ENCODE data around the gene DDX46.

DDX46 gene

DNA sequence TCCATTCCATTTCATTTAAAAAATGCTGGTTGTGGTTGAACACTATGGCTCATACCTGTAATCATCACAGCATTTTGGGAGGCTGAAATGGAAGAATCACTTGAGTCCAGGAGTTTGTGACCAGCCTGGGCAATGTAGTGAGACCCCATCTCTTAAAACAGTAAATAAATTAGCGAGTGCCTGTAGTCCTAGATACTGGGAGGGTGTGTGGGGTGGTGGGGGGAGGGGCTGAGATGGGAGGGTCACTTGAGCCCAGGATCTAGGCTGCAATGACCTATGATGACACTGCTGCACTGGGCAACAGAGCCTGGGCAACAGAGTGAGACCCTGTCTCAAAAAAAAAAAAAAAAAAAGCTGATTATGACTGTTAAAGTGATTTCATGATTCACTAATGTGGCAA, 29.1 kb downstream of the DDX46 start:
- Histone ChIP-seq H3K27me3 (ENCODE audit: control insufficient read depth, insufficient read depth, low read length) (no peaks in the 10 kb centered on the region), H3K9me3 (ENCODE audit: control insufficient read depth, insufficient read depth, low read length) (no peaks in the 10 kb centered on the region), H3K9ac (ENCODE audit: low read depth, low read length) (no peak overlapping the region), H3K27ac (ENCODE audit: low read depth, low read length) (no peak overlapping the region), H3K4me1 (ENCODE audit: control insufficient read depth, insufficient read depth, low read length) (peaks cover 7% of the 10 kb centered on the region; the same call in 1 of the 2 replicates), H3K36me3 (ENCODE audit: control insufficient read depth, insufficient read depth, low read length) (peaks cover 100% of the 10 kb centered on the region), H3K4me3 (ENCODE audit: low read depth, low read length) (no peak overlapping the region)

DNA sequence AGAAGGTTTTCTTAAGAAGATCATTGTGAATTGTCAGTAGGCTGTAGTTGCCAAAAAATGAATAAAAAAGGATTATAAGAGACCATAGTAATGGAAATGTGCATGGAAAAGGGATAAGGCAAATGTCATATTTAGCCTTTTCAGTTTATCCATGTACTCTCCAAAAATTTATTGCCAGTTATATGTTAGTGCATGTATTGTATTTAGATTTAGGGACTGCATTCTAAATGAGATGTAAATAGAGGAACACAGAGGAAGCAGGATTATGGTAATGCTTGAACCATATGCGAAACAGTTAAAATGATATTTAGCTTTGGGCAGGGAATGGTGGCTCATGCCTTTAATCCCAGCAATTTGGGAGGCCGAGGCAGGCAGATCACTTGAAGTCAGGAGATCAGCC, 33.0 kb downstream of the DDX46 start:
- H3K36me3 ChIP-seq (ENCODE audit: control insufficient read depth, insufficient read depth, low read length) = peaks cover 100% of the 10 kb centered on the region
- no peak overlapping the region for H3K27ac ChIP-seq (ENCODE audit: low read depth, low read length)
- H3K9ac ChIP-seq (ENCODE audit: low read depth, low read length) = no peak overlapping the region
- no peaks in the 10 kb centered on the region for H3K9me3 ChIP-seq (ENCODE audit: control insufficient read depth, insufficient read depth, low read length)
- H3K4me1 ChIP-seq (ENCODE audit: control insufficient read depth, insufficient read depth, low read length) = no peaks in the 10 kb centered on the region
- H3K4me3 ChIP-seq (ENCODE audit: low read depth, low read length) = no peak overlapping the region
- H3K27me3 ChIP-seq (ENCODE audit: control insufficient read depth, insufficient read depth, low read length) = no peaks in the 10 kb centered on the region

GRCh38 chr5:134792286-134792685, 33.7 kb downstream of the DDX46 start:
- H3K27me3 ChIP-seq (ENCODE audit: control insufficient read depth, insufficient read depth, low read length) = no peaks in the 10 kb centered on the region
- peaks cover 97% of the 10 kb centered on the region for H3K36me3 ChIP-seq (ENCODE audit: control insufficient read depth, insufficient read depth, low read length)

DNA sequence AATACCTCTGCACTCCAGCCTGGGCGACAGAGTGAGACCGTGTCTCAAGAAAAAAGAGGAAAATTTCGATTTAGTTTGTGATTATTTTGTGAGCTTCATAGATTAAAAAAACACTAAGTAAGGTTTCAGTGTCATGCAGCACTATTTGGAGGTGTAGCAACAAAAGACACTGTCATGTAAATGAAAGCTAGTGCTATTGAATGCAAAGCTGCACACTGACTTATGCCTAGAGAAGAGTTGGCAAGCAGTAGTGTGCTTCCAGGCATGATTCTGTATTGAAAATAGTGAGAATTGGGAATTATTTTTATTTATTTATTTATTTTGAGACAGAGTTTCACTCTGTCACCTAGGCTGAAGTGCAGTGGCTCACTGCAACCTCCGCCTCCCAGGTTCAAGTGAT, 34.5 kb downstream of the DDX46 start:
- Histone ChIP-seq H3K9me3 (ENCODE audit: control insufficient read depth, insufficient read depth, low read length) (no peaks in the 10 kb centered on the region), H3K36me3 (ENCODE audit: control insufficient read depth, insufficient read depth, low read length) (peaks cover 97% of the 10 kb centered on the region), H3K4me3 (ENCODE audit: low read depth, low read length) (no peak overlapping the region), H3K27ac (ENCODE audit: low read depth, low read length) (no peak overlapping the region), H3K4me1 (ENCODE audit: control insufficient read depth, insufficient read depth, low read length) (no peaks in the 10 kb centered on the region), H3K27me3 (ENCODE audit: control insufficient read depth, insufficient read depth, low read length) (no peaks in the 10 kb centered on the region), H3K9ac (ENCODE audit: low read depth, low read length) (no peak overlapping the region)

More at GRCh38 chr5:134792286-134792685, 33.7 kb downstream of the DDX46 start:
- Histone ChIP-seq H3K27ac (ENCODE audit: low read depth, low read length) (no peak overlapping the region), H3K4me3 (ENCODE audit: low read depth, low read length) (no peak overlapping the region), H3K4me1 (ENCODE audit: control insufficient read depth, insufficient read depth, low read length) (no peaks in the 10 kb centered on the region), H3K9me3 (ENCODE audit: control insufficient read depth, insufficient read depth, low read length) (no peaks in the 10 kb centered on the region), H3K9ac (ENCODE audit: low read depth, low read length) (no peak overlapping the region)

- Histone ChIP-seq H3K4me1 (ENCODE audit: control insufficient read depth, insufficient read depth, low read length) (no peaks in the 10 kb centered on the region), H3K27ac (ENCODE audit: low read depth, low read length) (no peak overlapping the region), H3K9ac (ENCODE audit: low read depth, low read length) (no peak overlapping the region), H3K9me3 (ENCODE audit: control insufficient read depth, insufficient read depth, low read length) (no peaks in the 10 kb centered on the region), H3K27me3 (ENCODE audit: control insufficient read depth, insufficient read depth, low read length) (no peaks in the 10 kb centered on the region), H3K36me3 (ENCODE audit: control insufficient read depth, insufficient read depth, low read length) (peaks cover 97% of the 10 kb centered on the region), H3K4me3 (ENCODE audit: low read depth, low read length) (no peak overlapping the region)
Measured at GRCh38 chr5:134794082-134794481, 35.5 kb downstream of the DDX46 start.

DNA sequence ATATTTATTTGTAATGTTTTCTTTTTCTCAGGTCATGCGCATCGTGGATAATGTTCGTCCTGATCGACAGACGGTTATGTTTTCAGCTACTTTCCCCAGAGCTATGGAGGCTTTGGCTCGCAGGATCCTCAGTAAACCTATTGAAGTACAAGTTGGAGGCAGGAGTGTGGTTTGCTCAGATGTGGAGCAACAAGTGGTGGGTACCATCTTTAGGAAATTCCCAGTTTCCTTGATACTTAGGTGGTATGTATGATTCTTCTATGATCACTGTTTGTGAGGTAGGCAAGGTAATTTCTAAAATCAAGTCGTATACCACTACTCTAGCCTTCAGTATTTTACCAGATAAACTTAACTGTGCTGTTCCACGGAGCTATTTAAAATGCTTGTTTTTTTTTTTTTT, 36.2 kb downstream of the DDX46 start:
- Histone ChIP-seq H3K4me3 (ENCODE audit: low read depth, low read length) (no peak overlapping the region), H3K36me3 (ENCODE audit: control insufficient read depth, insufficient read depth, low read length) (peaks cover 96% of the 10 kb centered on the region), H3K27ac (ENCODE audit: low read depth, low read length) (no peak overlapping the region), H3K9me3 (ENCODE audit: control insufficient read depth, insufficient read depth, low read length) (no peaks in the 10 kb centered on the region), H3K4me1 (ENCODE audit: control insufficient read depth, insufficient read depth, low read length) (no peaks in the 10 kb centered on the region), H3K9ac (ENCODE audit: low read depth, low read length) (no peak overlapping the region), H3K27me3 (ENCODE audit: control insufficient read depth, insufficient read depth, low read length) (no peaks in the 10 kb centered on the region)

- H3K27ac ChIP-seq (ENCODE audit: low read depth, low read length) = no peak overlapping the region
- H3K9me3 ChIP-seq (ENCODE audit: control insufficient read depth, insufficient read depth, low read length) = no peaks in the 10 kb centered on the region
- H3K4me1 ChIP-seq (ENCODE audit: control insufficient read depth, insufficient read depth, low read length) = no peaks in the 10 kb centered on the region
- peaks cover 90% of the 10 kb centered on the region for H3K36me3 ChIP-seq (ENCODE audit: control insufficient read depth, insufficient read depth, low read length)
- no peak overlapping the region for H3K4me3 ChIP-seq (ENCODE audit: low read depth, low read length)
- no peaks in the 10 kb centered on the region for H3K27me3 ChIP-seq (ENCODE audit: control insufficient read depth, insufficient read depth, low read length)
- H3K9ac ChIP-seq (ENCODE audit: low read depth, low read length) = no peak overlapping the region
Measured at GRCh38 chr5:134798468-134798867, 39.9 kb downstream of the DDX46 start.

- no peak overlapping the region for H3K9ac ChIP-seq (ENCODE audit: low read depth, low read length)
- H3K9me3 ChIP-seq (ENCODE audit: control insufficient read depth, insufficient read depth, low read length) = no peaks in the 10 kb centered on the region
- H3K27ac ChIP-seq (ENCODE audit: low read depth, low read length) = no peak overlapping the region
- no peaks in the 10 kb centered on the region for H3K27me3 ChIP-seq (ENCODE audit: control insufficient read depth, insufficient read depth, low read length)
- peaks cover 71% of the 10 kb centered on the region for H3K36me3 ChIP-seq (ENCODE audit: control insufficient read depth, insufficient read depth, low read length)
- no peak overlapping the region for H3K4me3 ChIP-seq (ENCODE audit: low read depth, low read length)
- no peaks in the 10 kb centered on the region for H3K4me1 ChIP-seq (ENCODE audit: control insufficient read depth, insufficient read depth, low read length)
Measured at GRCh38 chr5:134803821-134804220, 45.2 kb downstream of the DDX46 start.

DNA sequence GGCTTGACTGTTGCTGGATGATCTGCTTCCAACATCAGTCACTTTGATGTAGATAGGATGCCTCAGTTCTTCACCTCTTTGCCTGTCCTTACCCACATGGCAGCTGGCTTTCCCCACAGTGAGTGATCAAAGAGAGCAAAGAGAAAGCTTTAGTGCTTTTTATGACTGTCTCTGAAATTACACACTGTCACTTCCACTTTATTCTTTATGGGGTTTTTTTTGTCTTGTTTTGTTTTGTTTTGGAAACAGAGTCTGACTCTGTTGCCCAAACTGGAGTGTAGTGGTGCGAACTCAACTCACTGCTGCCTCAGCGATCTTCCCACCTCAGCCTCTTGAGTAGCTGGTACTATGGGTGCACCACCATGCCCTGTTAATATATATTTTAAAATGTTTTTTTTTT, 54.8 kb downstream of the DDX46 start:
- Histone ChIP-seq H3K27me3 (ENCODE audit: control insufficient read depth, insufficient read depth, low read length) (no peaks in the 10 kb centered on the region), H3K36me3 (ENCODE audit: control insufficient read depth, insufficient read depth, low read length) (peaks cover 94% of the 10 kb centered on the region), H3K27ac (ENCODE audit: low read depth, low read length) (no peak overlapping the region), H3K9me3 (ENCODE audit: control insufficient read depth, insufficient read depth, low read length) (no peaks in the 10 kb centered on the region), H3K9ac (ENCODE audit: low read depth, low read length) (no peak overlapping the region), H3K4me3 (ENCODE audit: low read depth, low read length) (no peak overlapping the region), H3K4me1 (ENCODE audit: control insufficient read depth, insufficient read depth, low read length) (no peaks in the 10 kb centered on the region)

- Histone ChIP-seq H3K27me3 (ENCODE audit: control insufficient read depth, insufficient read depth, low read length) (no peaks in the 10 kb centered on the region), H3K4me3 (ENCODE audit: low read depth, low read length) (no peak overlapping the region), H3K27ac (ENCODE audit: low read depth, low read length) (no peak overlapping the region), H3K9ac (ENCODE audit: low read depth, low read length) (no peak overlapping the region), H3K4me1 (ENCODE audit: control insufficient read depth, insufficient read depth, low read length) (no peaks in the 10 kb centered on the region), H3K36me3 (ENCODE audit: control insufficient read depth, insufficient read depth, low read length) (peaks cover 94% of the 10 kb centered on the region), H3K9me3 (ENCODE audit: control insufficient read depth, insufficient read depth, low read length) (no peaks in the 10 kb centered on the region)
Measured at GRCh38 chr5:134813827-134814226, 55.2 kb downstream of the DDX46 start.

DNA sequence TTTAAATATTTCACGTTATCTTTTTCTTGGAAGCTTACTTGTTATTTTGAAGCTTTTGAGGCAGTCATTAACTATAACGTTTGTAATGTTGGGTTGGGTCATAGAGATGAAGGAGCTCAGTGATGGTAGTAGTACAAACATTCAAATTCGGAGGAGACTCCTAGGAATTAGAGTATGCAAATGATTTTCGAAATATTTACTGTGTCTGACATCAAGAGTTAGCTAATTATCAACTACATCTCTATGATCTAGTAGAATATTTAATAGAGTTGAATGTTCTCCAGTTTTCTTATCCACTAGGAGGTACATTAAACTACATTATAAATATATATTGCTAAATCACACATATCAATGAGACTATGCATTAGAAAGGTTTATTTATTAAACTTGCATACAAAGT, 58.4 kb downstream of the DDX46 start:
- H3K4me1 ChIP-seq (ENCODE audit: control insufficient read depth, insufficient read depth, low read length) = no peaks in the 10 kb centered on the region
- no peaks in the 10 kb centered on the region for H3K9me3 ChIP-seq (ENCODE audit: control insufficient read depth, insufficient read depth, low read length)
- H3K9ac ChIP-seq (ENCODE audit: low read depth, low read length) = no peak overlapping the region
- H3K4me3 ChIP-seq (ENCODE audit: low read depth, low read length) = no peak overlapping the region
- H3K27me3 ChIP-seq (ENCODE audit: control insufficient read depth, insufficient read depth, low read length) = no peaks in the 10 kb centered on the region
- peaks cover 94% of the 10 kb centered on the region for H3K36me3 ChIP-seq (ENCODE audit: control insufficient read depth, insufficient read depth, low read length)
- H3K27ac ChIP-seq (ENCODE audit: low read depth, low read length) = no peak overlapping the region

GRCh38 chr5:134818776-134819175, 60.2 kb downstream of the DDX46 start:
- H3K4me3 ChIP-seq (ENCODE audit: low read depth, low read length) = no peak overlapping the region
- no peaks in the 10 kb centered on the region for H3K9me3 ChIP-seq (ENCODE audit: control insufficient read depth, insufficient read depth, low read length)
- no peaks in the 10 kb centered on the region for H3K27me3 ChIP-seq (ENCODE audit: control insufficient read depth, insufficient read depth, low read length)
- no peak overlapping the region for H3K27ac ChIP-seq (ENCODE audit: low read depth, low read length)
- peaks cover 95% of the 10 kb centered on the region for H3K36me3 ChIP-seq (ENCODE audit: control insufficient read depth, insufficient read depth, low read length)
- H3K4me1 ChIP-seq (ENCODE audit: control insufficient read depth, insufficient read depth, low read length) = no peaks in the 10 kb centered on the region
- H3K9ac ChIP-seq (ENCODE audit: low read depth, low read length) = no peak overlapping the region
